Cardiac atrium fibroblast (primary cell): ENCODE measurements around the gene CNIH2. TPM values are rescaled to one million over a fixed set of nuclear protein-coding genes. Genes with fewer than 3 reads are reported as not detected.

ENCODE experiments used
- total RNA-seq: library from RNA; depleted of rRNA; stranded (reverse); fragments of >200 nt; gene quantifications from 2 replicates; pipeline ENCODE4 v1.2.3, GENCODE V29; 2015

CNIH2 gene
- total RNA-seq: not detected in 2 replicates

GRCh38 chr11:66277471-66278362 is at the start of gene CNIH2:
Gene CNIH2, plus strand, starts transcription at chr11:66278175. Its CDS starts 282 bp downstream, at chr11:66278457.

GRCh38 chr11:66268244-66268951 is 9.6 kb upstream of the CNIH2 start, which contains the start of gene RAB1B:
Gene RAB1B, plus strand, starts transcription at chr11:66268639. Its CDS starts 41 bp downstream, at chr11:66268680.

GRCh38 chr11:66288671-66289547 is 10.9 kb downstream of the CNIH2 start, which contains the start of gene YIF1A:
Gene YIF1A, minus strand, starts transcription at chr11:66289143. Its CDS starts 158 bp downstream, at chr11:66288985.

GRCh38 chr11:66291706-66292542 is 13.9 kb downstream of the CNIH2 start, which contains the start of gene TMEM151A:
Gene TMEM151A, plus strand, starts transcription at chr11:66291894. Its CDS starts 120 bp downstream, at chr11:66292014.

GRCh38 chr11:66316849-66317251 is 38.9 kb downstream of the CNIH2 start, which contains the start of gene CD248:
Gene CD248, minus strand, starts transcription at chr11:66317044. Its CDS starts 17 bp downstream, at chr11:66317027.

Other genes starting within 250 kb of the CNIH2 start
- gene GAL3ST3, start 229.0 kb upstream of the CNIH2 start, total RNA-seq: not detected in 2 replicates
- 103 and 107 TPM in 2 replicates for gene SF3B2, start 225.8 kb upstream of the CNIH2 start, total RNA-seq
- gene PACS1, start 207.9 kb upstream of the CNIH2 start, total RNA-seq: 40.3 and 48.8 TPM in 2 replicates
- gene KLC2, start 20.5 kb upstream of the CNIH2 start, total RNA-seq: 12.3 and 15.0 TPM in 2 replicates
- gene RAB1B, start 9.5 kb upstream of the CNIH2 start, total RNA-seq: 147 and 156 TPM in 2 replicates
- gene YIF1A, start 11.0 kb downstream of the CNIH2 start, total RNA-seq: 199 and 214 TPM in 2 replicates
- gene TMEM151A, start 13.7 kb downstream of the CNIH2 start, total RNA-seq: 0.54 and 1.5 TPM in 2 replicates
- 126 and 180 TPM in 2 replicates for gene CD248, start 38.9 kb downstream of the CNIH2 start, total RNA-seq
- 12.8 and 30.0 TPM in 2 replicates for gene RIN1, start 58.3 kb downstream of the CNIH2 start, total RNA-seq
- 40.8 and 46.5 TPM in 2 replicates for gene BRMS1, start 66.9 kb downstream of the CNIH2 start, total RNA-seq
- gene B4GAT1, start 69.5 kb downstream of the CNIH2 start, total RNA-seq: 23.7 and 28.2 TPM in 2 replicates
- not detected in 2 replicates for gene SLC29A2, start 93.6 kb downstream of the CNIH2 start, total RNA-seq
- gene NPAS4, start 142.9 kb downstream of the CNIH2 start, total RNA-seq: not detected in 2 replicates
- 24.1 and 36.6 TPM in 2 replicates for gene MRPL11, start 160.7 kb downstream of the CNIH2 start, total RNA-seq
- gene PELI3, start 188.7 kb downstream of the CNIH2 start, total RNA-seq: 8.5 and 9.9 TPM in 2 replicates
- gene DPP3, start 202.3 kb downstream of the CNIH2 start, total RNA-seq: 43.9 and 68.2 TPM in 2 replicates
- 20.4 and 28.7 TPM in 2 replicates for gene BBS1, start 232.5 kb downstream of the CNIH2 start, total RNA-seq